Body of pancreas (tissue), 4 donors: Measurements from ENCODE around the gene SPACA6. TPM values are rescaled to one million over a fixed set of nuclear protein-coding genes. Genes with fewer than 3 reads are reported as not detected.

Experiments used
- ATAC-seq: fragments of 150-250 bp; one replicate; pipeline ENCODE4 v1.9.1; 2016
- DNase-seq, 4 donors: peaks; one replicate each; pipeline ENCODE4 v3.0.0-alpha.2; 2019
- H3K27ac ChIP-seq, 4 donors: fragments of 200-600 bp; sonication (generic); 1 replicate in 3 of 4; 2 replicates in 1 of 4; pipeline versions ENCODE4 v1.5.1 to v1.6.1; 2016 to 2019; ENCODE audit warnings: mild to moderate bottlenecking in 1 of 4, mixed read lengths in 1 of 4, moderate library complexity in 1 of 4
- H3K27me3 ChIP-seq, 2 donors: fragments of 200-600 bp; sonication (generic); one replicate each; pipeline ENCODE4 v1.6.0; 2016; ENCODE audit warnings: mild to moderate bottlenecking in 1 of 2
- H3K36me3 ChIP-seq, 2 donors: fragments of 200-600 bp; sonication (generic); replicated peaks in 1 of 2; 2 replicates each; pipeline ENCODE4 v1.5.1; 2016; ENCODE audit warnings: low read depth in 2 of 2; ENCODE audit not compliant: insufficient read depth in 1 of 2
- H3K4me1 ChIP-seq: fragments of 200-600 bp; sonication (generic); one replicate; pipeline ENCODE4 v1.6.0; 2016
- H3K4me3 ChIP-seq, 2 donors: fragments of 200-600 bp; sonication (generic); 1 replicate in 1 of 2; 2 replicates in 1 of 2; pipeline ENCODE4 v1.5.1; 2016 to 2019
- H3K9me3 ChIP-seq, 3 donors: fragments of 200-600 bp; sonication (generic); 1 replicate in 2 of 3; 2 replicates in 1 of 3; pipeline ENCODE4 v1.5.1; 2016
- POLR2A ChIP-seq, 3 donors: fragments of 450-650 bp; IDR thresholded peaks; one replicate each; pipeline ENCODE4 v1.6.1; 2016; ENCODE audit warnings: antibody characterized with exemption in 3 of 3, mild to moderate bottlenecking in 2 of 3
- WGBS, 2 donors: methylation state at CpG; one replicate each; pipeline ENCODE4 v1.1.5; 2017; 5-methylcytosine and 5-hydroxymethylcytosine counted together
- intact Hi-C: fragments of 100-400 bp; cut with DNase I; formaldehyde crosslinking; loops from one replicate; pipeline ENCODE4 v1.15.1; 2023
- total RNA-seq, 2 donors: library from RNA; depleted of rRNA; stranded (reverse); fragments of >200 nt; gene quantifications; one replicate each; pipeline ENCODE4 v1.1.0, GENCODE V29; 2016
- TF ChIP-seq, protein P1 (sequence below), 7 experiments: fragments of 450-650 bp in 4 of 7; fragments of 200-600 bp in 3 of 7; sonication (generic) in 3 of 7; IDR thresholded peaks; one replicate each; pipeline ENCODE4 v1.5.1; 2016 to 2019; ENCODE audit warnings: antibody characterized with exemption in 7 of 7

SPACA6 gene
- total RNA-seq, 2 donors from 2014 or later: 7.9 to 16.3 TPM

DNA sequence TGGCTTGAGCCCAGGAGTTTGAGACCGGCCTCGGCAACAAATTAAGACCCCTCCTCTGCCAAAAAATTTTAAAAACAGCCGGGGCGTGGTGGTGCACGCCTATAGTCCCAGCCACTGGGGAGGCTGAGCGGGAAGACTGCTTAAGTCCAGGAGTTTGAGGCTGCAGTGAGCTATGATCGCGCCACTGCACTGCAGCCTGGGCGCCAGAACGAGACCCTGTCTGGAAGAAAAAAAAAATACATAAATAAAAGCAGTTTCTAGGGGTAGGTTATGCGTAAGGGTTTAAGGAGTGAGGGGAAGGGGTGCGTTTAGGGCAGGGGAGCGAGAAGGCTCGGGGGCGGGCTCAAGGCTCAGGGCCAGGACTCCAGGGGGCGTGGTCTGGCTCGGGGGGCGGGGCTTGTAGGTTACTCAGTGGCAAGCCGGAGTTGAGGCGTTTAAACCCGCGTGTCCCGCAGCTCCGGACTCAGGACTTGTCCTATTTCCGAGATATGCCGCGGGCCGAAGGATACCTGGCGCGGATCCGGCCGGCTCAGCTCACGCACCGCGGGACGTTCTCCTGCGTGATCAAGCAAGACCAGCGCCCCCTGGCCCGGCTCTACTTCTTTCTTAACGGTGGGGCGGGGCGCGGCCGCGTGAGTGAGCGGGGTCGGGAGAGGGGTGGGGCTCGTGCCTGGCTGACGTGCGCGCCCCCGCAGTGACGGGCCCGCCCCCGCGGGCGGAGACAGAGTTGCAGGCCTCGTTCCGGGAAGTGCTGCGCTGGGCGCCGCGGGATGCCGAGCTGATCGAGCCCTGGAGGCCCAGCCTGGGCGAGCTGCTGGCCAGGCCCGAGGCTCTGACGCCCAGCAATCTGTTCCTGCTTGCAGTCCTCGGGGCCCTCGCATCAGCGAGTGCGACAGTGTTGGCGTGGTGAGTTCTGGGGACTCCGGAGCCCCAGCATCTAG, 10.7 kb downstream of the SPACA6 start:
- Histone ChIP-seq H3K9me3 (no peaks in the 10 kb centered on the region), H3K4me3 (peak overlapping the region; percentile 46 to 62), H3K4me1 (peaks cover 42% of the 10 kb centered on the region), H3K27ac (peak overlapping the region; percentile 79 to 93 (median 84)), H3K27me3 (no peaks in the 10 kb centered on the region), H3K36me3 (no peaks in the 10 kb centered on the region)
- TF ChIP-seq POLR2A (IDR thresholded peaks at IDR 0.05): peak; percentile 79 to 91 (median 89)
- TF ChIP-seq, protein P1, sequence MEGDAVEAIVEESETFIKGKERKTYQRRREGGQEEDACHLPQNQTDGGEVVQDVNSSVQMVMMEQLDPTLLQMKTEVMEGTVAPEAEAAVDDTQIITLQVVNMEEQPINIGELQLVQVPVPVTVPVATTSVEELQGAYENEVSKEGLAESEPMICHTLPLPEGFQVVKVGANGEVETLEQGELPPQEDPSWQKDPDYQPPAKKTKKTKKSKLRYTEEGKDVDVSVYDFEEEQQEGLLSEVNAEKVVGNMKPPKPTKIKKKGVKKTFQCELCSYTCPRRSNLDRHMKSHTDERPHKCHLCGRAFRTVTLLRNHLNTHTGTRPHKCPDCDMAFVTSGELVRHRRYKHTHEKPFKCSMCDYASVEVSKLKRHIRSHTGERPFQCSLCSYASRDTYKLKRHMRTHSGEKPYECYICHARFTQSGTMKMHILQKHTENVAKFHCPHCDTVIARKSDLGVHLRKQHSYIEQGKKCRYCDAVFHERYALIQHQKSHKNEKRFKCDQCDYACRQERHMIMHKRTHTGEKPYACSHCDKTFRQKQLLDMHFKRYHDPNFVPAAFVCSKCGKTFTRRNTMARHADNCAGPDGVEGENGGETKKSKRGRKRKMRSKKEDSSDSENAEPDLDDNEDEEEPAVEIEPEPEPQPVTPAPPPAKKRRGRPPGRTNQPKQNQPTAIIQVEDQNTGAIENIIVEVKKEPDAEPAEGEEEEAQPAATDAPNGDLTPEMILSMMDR (IDR thresholded peaks at IDR 0.05): peak; percentile 19 to 66 (median 48)
- intact Hi-C loops: no loop called here
- peak; percentile 89 for ATAC-seq
- DNase-seq: peak; percentile 95 to 99 (median 98)
- 1 to 2% methylated on average over 26 to 64 of the region's 74 CpGs for WGBS, 2 donors

DNA sequence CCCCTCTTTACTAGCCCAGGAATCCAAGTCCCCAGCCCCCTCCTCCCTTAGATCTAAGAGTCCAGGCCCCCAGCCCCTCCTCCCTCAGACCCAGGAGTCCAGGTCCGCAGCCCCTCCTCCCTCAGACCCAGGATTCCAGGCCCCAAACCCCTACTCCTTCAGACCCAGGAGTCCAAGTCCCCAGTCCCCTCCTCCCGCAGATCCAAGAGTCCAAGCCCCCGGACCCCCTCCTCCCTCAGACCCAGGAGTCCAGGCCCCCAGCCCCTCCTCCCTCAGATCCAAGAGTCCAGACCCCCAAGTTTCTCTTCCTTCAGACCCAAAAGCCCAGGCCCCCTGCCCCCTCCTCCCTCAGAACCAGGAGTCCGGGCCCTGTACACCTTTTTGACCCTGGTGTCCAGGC, 11.5 kb downstream of the SPACA6 start:
- intact Hi-C loops: no loop called here
- Histone ChIP-seq H3K27ac (peak overlapping the region; percentile 79 to 93 (median 84)), H3K36me3 (no peaks in the 10 kb centered on the region), H3K9me3 (no peaks in the 10 kb centered on the region), H3K4me1 (peaks cover 42% of the 10 kb centered on the region), H3K4me3 (peak overlapping the region; percentile 46 to 62), H3K27me3 (no peaks in the 10 kb centered on the region)
- DNase-seq (no peak), ATAC-seq (no peak)
- 23 to 36% methylated on average over 2 to 4 of the region's 4 CpGs for WGBS, 2 donors
- TF ChIP-seq, protein P1 (IDR thresholded peaks at IDR 0.05): no peak
- TF ChIP-seq POLR2A (IDR thresholded peaks at IDR 0.05): no peak

DNA sequence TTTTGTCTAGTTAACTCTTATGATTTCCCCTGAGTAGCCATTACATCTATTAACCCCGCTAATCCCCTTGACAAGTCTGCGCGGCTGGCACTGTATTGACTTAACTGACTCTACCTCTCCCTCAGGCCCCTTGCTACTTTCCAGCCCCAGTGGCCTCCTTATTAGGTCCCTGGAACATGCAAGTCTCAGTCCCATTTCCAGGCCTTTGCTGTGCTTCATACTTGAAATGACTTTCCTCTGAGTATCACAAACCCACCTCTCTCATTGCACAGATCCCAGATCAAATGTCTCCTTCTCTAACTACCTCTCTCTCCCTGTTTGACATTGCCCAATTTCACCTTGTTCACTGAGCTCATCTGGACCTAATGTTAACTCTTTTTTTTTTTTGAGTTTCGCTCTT, 13.2 kb downstream of the SPACA6 start:
- TF ChIP-seq, protein P1 (IDR thresholded peaks at IDR 0.05): no peak
- TF ChIP-seq POLR2A (IDR thresholded peaks at IDR 0.05): no peak
- Histone ChIP-seq H3K4me3 (no peak overlapping the region), H3K27me3 (no peaks in the 10 kb centered on the region), H3K36me3 (no peaks in the 10 kb centered on the region), H3K9me3 (no peaks in the 10 kb centered on the region), H3K27ac (no peak overlapping the region), H3K4me1 (peaks cover 40% of the 10 kb centered on the region)
- WGBS, 2 donors: 97 to 98% methylated on average over 4 of the region's 4 CpGs
- intact Hi-C loops: no loop called here
- no peak for DNase-seq
- no peak for ATAC-seq

DNA sequence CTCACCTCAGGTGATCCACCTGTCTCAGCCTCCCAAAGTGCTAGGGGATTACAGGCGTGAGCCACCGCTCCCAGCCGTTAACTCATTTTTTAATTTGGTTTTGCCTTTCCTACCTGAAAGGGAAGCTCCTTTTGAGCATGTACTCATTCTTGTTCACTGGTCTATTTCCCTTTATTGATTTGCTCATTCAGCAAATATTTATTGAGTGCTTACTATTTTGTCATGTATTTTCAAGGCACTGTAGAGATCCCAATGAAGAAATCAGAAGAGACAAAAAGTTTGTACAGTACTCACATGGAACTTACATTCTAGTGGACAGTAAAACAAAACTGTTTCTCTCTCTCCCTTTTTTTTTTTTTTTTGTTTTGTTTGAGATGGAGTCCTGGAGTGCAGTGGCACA, 13.8 kb downstream of the SPACA6 start:
- intact Hi-C loops: no loop called here
- no peak overlapping the region for H3K27ac ChIP-seq
- H3K36me3 ChIP-seq: no peaks in the 10 kb centered on the region
- TF ChIP-seq, protein P1 (IDR thresholded peaks at IDR 0.05): no peak
- 100% methylated on average over 3 of the region's 3 CpGs for WGBS, 2 donors
- H3K4me3 ChIP-seq: no peak overlapping the region
- H3K27me3 ChIP-seq: no peaks in the 10 kb centered on the region
- DNase-seq (no peak), ATAC-seq (no peak)
- peaks cover 34% of the 10 kb centered on the region for H3K4me1 ChIP-seq
- H3K9me3 ChIP-seq: no peaks in the 10 kb centered on the region
